Suppressor macrophage treated with lipopolysaccharide for 4 hours (primary cell): ENCODE measurements around the gene FRMD4B.

Experiments used
- DNase-seq: peaks from one replicate; pipeline ENCODE4 v3.0.0-alpha.2; 2020

Gene FRMD4B

GRCh38 chr3:69385723-69386555 lies at the start of gene FRMD4B:
Gene FRMD4B, minus strand, starts transcription at chr3:69386088. Its CDS starts 99 bp downstream, at chr3:69385989.
- peak; percentile 77 for DNase-seq

DNA sequence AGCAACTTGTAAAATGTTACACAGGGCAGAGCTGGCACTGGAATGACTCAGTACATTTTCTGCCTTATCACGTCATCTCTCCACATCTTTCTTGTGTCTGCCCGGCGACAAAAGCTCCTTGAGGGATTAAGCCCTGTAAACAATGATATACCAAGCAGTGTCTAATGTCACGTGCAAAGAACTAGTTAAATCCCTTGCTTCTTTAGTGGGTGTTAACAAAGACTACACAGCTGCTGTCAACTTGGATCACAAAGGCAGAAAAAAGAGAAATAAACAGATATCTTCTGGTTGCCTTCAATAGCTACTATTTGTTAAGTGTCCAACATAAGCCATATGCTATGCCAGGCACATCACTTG lies 48.1 kb upstream of the FRMD4B start:
- peak; percentile 76 for DNase-seq

DNA sequence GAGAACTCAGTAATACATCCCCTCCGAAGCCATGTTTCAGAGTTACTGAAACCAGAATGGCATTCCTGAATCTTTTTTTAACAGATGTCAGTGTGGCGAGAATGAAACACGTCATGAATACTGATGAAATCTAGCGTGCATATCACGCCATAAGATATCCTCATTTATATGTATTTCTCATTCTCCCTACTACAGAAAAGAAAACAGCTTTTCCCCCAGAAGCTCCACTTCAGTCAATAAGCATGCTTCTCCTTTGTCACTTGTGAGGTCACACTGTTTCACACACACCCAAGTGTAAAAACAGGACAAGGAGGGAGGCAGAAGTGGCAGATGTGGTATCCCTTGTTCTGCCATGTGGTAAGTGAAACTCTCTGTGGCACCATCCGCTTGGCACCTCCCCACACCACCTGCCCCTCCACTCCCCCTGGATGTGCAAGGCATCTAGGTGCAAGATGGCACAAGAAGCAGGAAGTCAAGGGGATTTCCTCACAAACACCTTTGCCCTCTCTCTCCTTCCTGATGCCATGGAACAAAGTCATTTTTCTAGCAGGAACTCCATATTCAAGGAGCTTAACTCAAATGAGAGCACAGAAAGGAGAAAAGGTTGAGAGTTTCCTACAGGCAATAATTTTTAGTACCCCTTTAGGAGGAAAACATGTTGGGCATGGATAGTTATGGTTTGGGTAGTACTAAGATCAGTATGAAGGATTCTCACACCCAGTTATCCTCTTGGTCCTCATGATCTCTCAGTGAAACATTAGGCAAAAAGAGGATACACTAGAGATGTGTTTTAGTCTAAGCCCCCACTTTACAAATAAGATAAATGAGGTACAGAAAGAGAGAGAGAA lies 47.5 kb upstream of the FRMD4B start:
- no peak for DNase-seq

DNA sequence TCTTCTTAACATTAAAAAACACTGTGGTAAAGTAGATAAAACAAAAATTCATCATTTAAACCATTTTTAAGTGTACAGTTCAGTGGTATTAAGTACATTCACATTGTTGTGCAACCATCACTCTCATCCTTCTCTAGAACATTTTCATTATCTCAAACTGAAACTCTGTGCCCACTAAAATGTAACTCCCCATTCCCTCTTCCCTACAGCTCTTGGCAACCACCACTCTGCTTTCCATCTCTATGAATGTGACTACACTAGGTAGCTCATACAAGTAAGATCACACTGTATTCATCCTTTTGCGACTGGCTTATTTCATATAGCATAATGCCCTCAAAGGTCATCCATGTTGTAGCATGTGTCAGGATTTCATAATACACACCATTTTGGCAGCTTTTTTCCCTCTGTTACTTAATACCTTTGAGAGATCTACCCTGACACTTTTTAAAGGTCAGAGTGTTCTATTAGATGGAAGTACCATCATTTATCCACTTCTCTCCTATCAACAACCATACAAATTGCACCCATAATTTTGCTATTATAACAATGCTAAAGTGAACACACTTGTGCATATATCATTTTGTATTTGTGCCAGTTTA lies 42.9 kb upstream of the FRMD4B start:
- peak; percentile 77 for DNase-seq

DNA sequence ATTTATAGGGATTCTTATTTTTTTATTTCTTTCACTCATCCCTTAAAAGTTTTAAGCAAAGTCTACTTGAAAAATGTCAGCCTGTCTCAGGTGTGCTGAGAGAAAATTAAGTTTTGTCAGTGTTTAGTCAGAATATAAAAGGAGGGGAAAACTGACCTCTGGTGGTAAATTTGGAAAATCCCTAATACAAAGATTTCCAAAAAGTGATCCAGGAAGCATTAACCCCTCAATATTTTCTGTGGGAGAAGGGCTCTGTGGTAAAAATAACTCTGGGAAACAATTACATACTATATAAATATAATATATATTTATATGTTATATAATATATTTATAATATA lies 41.0 kb upstream of the FRMD4B start:
- DNase-seq = no peak

DNA sequence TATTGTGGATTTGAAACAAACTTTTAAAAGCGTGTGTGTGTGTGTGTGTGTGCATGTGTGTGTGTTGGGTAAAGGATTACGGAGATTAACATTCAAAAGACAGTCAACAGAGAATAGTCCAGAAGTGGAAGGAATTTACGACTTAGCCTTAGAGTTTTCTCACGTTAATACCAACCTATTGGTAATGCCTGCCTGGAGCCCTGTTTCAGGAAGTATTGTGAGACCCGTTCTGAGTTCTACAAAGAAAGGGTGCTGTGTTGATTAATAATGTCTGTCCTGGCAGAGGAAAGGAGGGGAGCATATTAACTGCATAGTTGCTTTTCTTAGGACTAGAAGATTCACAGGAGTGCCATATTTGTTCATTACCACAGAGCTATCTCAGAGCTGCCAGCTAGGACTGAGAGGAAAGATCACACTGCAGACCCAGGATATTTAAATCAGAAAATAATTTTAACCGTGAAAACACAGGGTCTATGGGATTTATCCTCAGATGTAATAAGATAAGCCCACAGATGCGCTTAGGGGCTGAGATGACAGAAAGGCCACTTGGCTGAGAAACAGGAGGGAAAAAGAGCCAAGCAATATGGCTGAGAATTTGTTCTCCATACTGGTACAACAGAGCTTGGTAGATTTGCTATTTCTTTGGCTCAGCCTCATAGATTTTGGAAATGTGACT lies 40.5 kb upstream of the FRMD4B start:
- no peak for DNase-seq

- peak; percentile 26 for DNase-seq
Observed at GRCh38 chr3:69425249-69425648, 39.4 kb upstream of the FRMD4B start.

GRCh38 chr3:69423463-69424155 lies 37.7 kb upstream of the FRMD4B start:
- DNase-seq = no peak

GRCh38 chr3:69422751-69423150 lies 36.9 kb upstream of the FRMD4B start:
- DNase-seq = no peak

DNA sequence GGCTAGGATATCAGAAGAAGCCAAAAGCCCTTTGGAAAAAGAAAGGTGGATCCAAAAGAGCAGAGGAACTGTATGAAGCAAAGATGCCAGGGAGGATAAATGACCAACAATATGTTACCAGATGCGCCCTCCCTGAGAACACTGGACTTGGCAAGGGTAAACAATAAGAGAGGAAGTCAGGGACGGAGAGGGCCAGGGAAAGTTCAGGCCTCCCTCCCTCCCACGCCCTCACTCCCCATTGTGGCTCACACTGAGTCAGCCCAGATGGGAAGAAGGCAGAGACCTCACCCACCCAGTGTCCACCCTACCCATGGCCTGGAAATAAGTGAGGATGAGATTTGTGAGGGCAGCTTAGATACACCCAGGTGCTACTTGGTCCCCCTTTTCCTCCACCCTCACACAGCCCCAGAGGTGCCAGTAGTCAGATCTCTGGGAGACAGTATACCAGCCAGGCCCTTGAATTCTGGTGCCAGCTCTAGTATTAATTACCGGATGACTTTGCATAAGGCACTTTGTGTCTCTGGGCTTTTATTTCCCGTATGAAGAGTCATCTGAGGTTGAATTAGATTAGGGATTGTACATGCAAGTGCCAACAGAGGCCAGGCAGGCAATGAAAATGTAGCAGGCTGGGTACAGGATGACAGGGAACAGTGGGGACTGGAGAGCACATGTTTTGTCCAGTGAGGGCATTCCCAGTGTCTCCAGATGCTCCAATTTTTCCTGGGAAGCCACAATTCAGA lies 35.1 kb upstream of the FRMD4B start:
- DNase-seq = peak; percentile 70

- no peak for DNase-seq
Observed at GRCh38 chr3:69419276-69419675, 33.4 kb upstream of the FRMD4B start.

- DNase-seq = no peak
Observed at GRCh38 chr3:69417541-69418078, 31.7 kb upstream of the FRMD4B start.

GRCh38 chr3:69413551-69414207 lies 27.8 kb upstream of the FRMD4B start:
- no peak for DNase-seq

DNA sequence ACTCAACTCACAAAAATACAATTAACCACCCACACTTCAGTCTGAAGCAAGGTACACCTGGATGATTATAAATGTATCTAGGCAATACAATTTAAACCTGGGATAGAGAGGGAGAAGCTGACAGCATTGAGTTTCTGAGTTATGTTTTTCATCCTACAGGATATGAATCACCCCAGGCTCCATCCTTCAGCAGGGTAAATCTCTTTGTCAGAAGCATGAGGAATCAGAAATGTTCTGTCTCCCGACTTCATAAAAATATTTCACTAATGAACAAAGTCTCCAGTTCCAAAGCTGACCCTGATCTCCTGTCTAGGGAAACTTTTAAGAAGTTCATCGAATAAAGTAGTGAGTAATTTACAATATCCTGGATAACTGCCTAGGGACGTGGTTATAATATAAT lies 25.5 kb upstream of the FRMD4B start:
- no peak for DNase-seq

GRCh38 chr3:69410301-69410700 lies 24.4 kb upstream of the FRMD4B start:
- peak; percentile 78 for DNase-seq

GRCh38 chr3:69409831-69410230 lies 23.9 kb upstream of the FRMD4B start:
- peak; percentile 49 for DNase-seq

- DNase-seq = peak; percentile 73
Observed at GRCh38 chr3:69409011-69409410, 23.1 kb upstream of the FRMD4B start.

DNA sequence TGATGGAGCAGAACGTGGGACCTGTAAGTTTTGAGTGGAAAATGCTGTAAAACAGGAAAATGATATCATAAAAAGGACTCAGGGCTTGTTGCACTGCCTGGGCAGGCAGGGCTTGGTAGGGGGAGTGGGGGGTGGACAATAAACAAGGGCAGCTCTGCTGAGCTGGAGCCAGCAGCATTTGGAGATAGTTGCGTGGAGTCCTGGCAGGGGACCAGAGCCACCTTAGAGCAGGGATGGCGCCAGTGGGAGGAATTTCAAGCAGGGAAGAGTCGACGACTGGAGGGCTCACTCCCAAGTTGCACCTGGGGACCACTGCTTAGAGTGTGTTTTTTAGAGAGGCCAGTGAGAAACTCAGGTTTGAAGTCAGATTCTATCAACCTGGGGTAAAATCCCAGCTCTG lies 22.7 kb upstream of the FRMD4B start:
- no peak for DNase-seq

DNA sequence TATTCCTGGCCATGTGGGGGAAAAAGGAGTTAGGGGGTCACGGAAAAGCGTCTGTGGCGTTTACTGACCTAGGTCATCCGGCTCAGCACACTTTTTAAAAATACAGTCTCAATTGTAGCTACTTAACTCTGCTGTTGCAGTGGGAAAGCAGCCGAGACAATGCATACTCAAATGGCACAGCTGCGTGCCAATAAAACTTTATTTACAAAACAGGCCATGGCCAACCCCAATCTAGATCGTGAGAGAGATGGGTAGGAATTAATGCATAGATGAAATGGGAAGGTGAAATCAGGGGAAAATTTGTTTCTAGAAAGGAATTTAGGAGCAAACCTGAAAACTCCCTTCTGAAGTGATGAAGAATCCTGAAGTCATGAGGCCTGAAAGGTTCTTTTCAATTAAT lies 22.0 kb upstream of the FRMD4B start:
- no peak for DNase-seq

DNA sequence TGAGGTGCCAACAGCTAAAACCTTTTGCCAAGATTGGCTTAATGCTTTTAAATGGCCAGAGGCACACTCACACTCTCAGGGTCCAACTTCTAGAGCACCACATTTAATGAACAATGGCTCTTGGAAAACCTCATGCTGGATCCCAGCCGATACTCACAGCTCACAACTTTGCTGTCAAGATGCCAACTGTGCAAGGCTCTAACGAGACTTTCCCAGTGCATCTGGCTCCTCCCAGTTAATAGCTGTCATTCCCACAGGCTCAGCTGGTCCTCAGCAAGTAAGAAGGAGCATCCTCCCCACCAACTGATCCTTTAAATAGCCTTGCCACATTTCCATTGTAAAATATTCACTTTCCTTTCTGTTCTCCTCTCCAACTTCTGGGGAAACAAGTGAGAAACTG lies 20.3 kb upstream of the FRMD4B start:
- DNase-seq = no peak

GRCh38 chr3:69405067-69405466 lies 19.2 kb upstream of the FRMD4B start:
- DNase-seq = no peak
